GM21360 (cell line): ENCODE results near the gene PELI1.

Experiments
- ATAC-seq: cut with Tn5 transposase; IDR thresholded peaks from one replicate; pipeline ENCODE4 v1.9.1; 2021; ENCODE audit warnings: mild to moderate bottlenecking, moderate library complexity; ENCODE audit not compliant: unreplicated experiment

PELI1 gene

DNA sequence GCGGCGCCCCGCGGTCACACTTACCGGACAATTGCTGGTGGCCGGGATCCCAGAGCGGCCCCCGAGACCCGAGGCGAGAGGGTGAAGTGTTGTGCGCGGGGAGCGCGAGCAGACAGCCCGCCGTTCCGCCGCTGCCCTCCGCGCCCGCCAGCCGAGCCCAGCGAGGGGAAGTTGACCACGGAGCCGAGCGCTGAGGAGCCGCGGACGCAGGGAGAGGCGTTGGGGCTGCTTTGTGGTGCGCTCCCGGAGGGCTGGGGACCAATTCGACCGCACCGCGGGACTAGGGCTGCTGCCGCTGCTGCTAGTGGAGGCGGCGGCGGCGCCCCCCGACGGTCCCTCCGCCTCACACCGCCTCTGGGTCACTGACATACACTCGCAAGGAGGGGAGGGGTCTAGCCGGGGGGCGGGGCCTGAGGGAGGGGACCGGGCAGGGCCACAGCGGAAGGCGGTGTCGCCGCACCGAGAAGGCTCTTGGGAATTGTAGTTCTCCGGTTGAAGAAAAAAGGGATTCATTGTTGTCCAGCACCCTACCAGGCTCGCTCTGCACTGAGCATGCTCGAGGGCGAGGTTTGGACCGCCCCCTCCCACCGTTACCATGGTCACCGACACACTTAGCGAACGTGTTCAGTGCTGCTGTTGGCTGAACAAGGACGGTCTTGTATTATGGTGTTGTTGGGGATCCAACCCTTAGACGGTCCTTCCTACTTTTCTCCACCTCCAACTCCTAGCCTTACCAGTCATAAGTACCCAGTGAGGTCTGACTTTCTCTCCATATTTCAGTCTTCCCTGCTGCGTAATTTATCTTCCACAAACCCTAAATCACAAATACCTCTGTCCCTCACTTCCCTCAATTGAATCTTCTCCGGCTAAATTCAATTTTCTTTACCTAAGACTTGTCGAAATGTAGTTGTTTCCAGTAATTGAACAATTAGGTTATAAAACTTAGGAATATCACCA lies at the start of gene PELI1:
TSS of gene PELI1 (minus strand) at position 364 of the 957 bp plus-strand sequence. CDS start 36,110 bp downstream, outside the sequence.
- ATAC-seq = peak; percentile 79

DNA sequence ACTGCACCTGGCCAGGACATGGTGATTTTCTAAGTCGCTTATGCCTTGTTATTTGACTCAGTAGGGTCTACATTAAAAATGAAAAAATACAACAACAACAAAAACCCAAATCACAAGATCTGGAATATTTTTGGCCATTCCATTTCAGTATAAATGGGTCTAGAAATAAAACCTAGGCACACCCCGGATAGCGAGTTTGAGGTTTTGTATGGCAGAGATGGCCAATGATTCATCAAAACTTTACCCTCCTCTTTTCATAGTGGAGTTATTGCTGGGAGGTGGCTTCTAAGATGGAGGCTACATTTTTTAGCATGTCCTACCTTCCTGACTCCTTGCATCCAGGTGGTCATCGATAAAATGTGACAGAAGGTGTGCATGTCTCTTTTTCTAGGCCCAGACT lies 49.3 kb upstream of the PELI1 start:
- no peak for ATAC-seq

- ATAC-seq = no peak
These were observed 48.5 kb upstream of the PELI1 start for GRCh38 chr2:64192664-64193105.

GRCh38 chr2:64192125-64192479 lies 47.9 kb upstream of the PELI1 start:
- ATAC-seq = no peak

- no peak for ATAC-seq
These were observed 45.4 kb upstream of the PELI1 start for GRCh38 chr2:64189586-64189985.

- no peak for ATAC-seq
These were observed 44.9 kb upstream of the PELI1 start for GRCh38 chr2:64189167-64189566.

DNA sequence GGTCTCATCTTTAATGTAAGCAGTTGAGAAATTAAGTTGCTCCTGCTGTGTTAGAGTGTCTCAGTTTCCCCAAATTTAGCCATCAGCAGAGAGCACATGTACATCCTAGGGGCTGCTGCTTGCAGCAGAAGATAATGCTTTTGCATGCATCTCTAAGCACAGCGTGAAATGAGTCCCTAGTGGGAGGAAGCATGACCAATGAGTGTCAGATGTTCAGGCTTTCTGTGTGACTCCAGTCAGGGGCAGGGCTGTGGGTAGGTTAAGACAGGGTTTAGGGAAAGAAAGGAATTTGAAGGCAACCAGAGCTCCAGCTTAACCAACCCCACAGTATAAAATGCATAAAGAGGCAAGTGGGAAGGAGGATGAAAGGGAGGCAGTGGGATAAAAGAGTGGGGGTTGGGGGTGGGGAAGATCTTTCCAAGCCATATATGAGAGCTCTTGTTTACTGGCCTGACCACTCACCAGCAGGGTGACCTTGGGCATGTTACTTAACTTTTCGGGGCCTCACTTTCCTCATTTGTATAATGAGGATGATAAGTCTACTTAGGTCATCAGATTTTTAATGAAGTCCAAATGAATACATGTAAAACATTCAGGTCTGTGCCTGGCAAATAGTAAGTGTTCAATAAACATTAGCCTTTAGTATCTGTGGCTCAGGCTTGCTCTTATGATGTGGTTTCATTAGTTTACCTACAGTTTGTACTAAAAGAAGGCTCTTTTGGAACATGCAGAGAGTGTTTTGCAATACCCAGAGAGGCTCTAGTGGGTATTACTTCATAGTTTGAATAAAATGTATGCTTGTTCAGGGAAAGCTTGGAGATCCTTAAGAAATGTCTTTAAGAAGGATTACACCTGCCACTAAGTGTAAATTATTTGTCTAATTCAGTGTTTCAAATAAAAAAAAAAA lies 42.7 kb upstream of the PELI1 start:
- no peak for ATAC-seq

- ATAC-seq = peak; percentile 90
These were observed 35.5 kb upstream of the PELI1 start for GRCh38 chr2:64179582-64180321.

DNA sequence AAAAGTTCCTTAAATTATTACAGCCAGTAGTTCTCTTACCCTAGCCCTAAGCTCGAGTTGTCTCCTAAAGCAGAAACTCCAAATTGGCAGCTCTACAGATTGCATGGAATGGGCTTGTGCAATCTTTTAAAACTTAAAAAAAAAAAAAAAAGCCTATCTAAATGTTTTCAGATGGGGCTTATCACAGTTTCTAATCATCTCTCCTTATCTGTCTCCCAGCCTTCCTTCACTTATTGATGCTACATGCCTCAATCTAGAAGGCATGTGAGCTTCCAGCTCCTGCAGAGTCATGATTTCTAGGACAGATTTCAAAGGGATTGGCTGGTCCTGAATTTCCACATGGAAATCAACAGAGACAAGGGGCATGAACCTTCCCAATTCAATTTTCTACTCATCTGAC lies 33.1 kb upstream of the PELI1 start:
- ATAC-seq = no peak

DNA sequence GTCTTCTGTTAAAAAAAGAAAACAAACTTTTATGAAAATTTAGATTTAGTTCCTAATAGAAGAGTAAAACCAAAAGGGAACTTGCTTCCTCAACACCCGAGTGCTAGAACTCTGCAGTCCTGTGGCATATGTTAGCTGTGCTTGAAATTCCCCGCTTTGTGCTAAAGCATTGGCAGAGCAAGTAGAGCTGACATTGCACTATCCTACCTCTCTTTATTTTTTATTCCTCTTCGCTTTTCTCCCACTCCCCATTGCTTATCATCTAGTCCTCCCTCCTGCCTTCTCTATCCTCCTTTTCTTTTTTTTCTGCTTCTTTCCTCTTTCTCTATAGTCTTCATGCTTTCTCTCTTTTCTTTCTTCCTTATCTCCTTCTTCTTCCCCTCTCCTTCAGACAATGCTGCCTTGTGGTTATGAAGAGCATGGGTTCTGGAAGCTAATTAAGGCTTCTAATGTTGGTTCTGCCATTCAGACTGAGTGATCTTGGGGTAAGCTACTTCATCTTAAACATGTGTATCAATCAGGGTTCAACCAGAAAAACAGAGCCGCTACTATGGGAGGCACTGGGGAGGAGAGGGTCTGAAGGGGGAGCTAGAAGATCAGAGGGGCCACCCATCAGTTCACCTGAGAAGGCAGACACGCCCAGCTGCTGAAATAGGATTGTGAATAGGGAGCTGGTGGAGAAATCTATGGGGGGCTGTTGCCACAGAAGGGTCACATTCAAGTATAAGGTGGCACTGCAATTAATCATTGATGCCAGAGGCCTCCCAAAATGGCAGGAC lies 31.4 kb upstream of the PELI1 start:
- no peak for ATAC-seq

- ATAC-seq = no peak
These were observed 29.2 kb upstream of the PELI1 start for GRCh38 chr2:64173156-64174135.

- ATAC-seq = no peak
These were observed 24.5 kb upstream of the PELI1 start for GRCh38 chr2:64168756-64169155.

GRCh38 chr2:64168201-64168600 lies 24.0 kb upstream of the PELI1 start:
- ATAC-seq = no peak

DNA sequence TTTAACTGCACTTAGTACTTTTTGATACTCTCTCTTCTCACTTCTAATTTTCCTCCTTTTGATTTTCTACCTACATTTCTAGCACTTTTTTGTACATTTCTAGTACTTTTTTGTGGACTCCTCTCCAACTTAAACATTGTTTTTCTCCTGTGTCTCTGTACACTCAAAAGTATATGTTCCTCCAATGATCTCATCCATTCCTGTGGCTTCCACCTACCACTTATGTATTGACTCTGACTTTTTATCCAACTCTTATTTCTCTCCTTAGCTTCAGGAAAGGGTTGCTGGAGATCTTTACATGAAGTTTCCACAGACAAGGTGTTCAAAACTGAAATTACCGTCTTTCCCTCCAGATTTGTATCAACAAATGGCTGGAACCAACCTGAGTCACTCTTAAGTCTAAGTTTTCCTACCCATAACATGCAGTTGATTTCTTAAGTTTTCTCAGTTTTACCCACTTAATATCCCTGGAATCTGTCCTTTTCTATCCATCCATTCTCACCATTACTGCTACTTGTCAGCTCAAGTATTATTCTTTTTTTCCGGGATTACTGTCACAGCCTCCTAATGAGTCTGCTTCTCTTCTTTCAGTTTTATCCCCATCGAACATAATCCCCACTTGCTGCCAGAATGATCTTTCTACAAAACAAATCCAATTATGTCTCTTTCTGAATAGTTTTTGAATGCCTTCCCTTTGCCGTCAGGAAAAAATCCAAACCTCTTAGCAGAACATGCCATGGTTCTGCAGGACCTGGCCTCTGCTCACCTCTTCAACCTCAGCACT lies 22.6 kb upstream of the PELI1 start:
- ATAC-seq = no peak

- ATAC-seq = no peak
These were observed 22.0 kb upstream of the PELI1 start for GRCh38 chr2:64166212-64166611.

GRCh38 chr2:64165706-64166105 lies 21.5 kb upstream of the PELI1 start:
- no peak for ATAC-seq

DNA sequence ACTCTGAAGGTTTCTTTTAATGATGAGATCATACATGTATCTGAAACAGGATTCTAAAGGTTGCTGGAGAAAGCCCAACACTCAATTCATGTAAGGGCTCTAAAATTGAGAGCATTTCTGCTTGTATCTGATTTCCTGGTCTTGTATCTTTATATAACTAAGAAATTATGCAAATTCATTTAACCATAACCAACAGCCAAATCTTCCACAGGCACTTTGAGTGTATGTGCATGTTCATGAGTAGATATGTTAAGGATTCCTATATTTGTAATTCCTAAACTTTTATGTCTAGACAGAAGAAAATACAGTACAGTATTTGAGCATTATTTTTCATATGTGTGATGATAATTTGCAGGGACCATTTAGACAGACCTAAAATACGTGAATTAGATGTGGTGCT lies 20.4 kb upstream of the PELI1 start:
- no peak for ATAC-seq

DNA sequence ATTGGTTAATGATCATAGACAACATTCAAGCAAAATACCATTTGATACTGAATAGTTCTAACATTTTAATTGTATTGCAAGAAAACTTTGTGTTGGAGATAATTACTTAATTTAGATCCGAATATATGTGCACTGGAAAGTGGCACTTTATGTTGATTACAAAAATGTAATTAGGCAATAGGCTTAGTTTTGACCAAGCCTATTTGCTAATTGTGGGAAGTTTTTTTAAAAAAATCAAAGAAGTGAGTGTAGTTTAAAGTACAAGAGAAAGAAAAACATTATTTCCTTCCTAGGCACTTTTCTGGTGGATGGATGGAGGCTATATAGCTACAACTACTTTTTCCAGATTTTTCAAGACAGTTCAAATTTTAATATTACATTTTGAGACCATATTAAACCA lies 18.3 kb upstream of the PELI1 start:
- no peak for ATAC-seq
